Retinal pigment epithelial cell (primary cell): ENCODE measurements around the gene MTREX.

Experiments
- DNase-seq: peaks from one replicate; pipeline ENCODE4 v3.0.0-alpha.2; 2010; ENCODE audit warnings: low read depth
- H3K4me3 ChIP-seq: 2 replicates; pipeline ENCODE4 v1.5.1; 2011; ENCODE audit warnings: mild to moderate bottlenecking, low read length, control low read depth, moderate library complexity
- CTCF ChIP-seq: conservative IDR thresholded peaks from 2 replicates; pipeline ENCODE4 v1.5.1; 2011; ENCODE audit warnings: low read depth, low read length, control low read depth, inconsistent platforms

MTREX gene

GRCh38 chr5:55450050-55450765, 142.4 kb downstream of the MTREX start:
- TF ChIP-seq CTCF = no peak
- no peak overlapping the region for H3K4me3 ChIP-seq
- DNase-seq = no peak

- H3K4me3 ChIP-seq = no peak overlapping the region
- no peak for TF ChIP-seq CTCF
- DNase-seq = no peak
Measured at GRCh38 chr5:55451976-55452375, 144.2 kb downstream of the MTREX start.

- no peak for DNase-seq
- no peak for TF ChIP-seq CTCF
- H3K4me3 ChIP-seq = no peak overlapping the region
Measured at GRCh38 chr5:55453211-55453610, 145.4 kb downstream of the MTREX start.

GRCh38 chr5:55454282-55454681, 146.5 kb downstream of the MTREX start:
- no peak for DNase-seq
- TF ChIP-seq CTCF = no peak
- no peak overlapping the region for H3K4me3 ChIP-seq

- no peak for DNase-seq
- no peak overlapping the region for H3K4me3 ChIP-seq
- TF ChIP-seq CTCF = no peak
Measured at GRCh38 chr5:55456216-55456895, 148.6 kb downstream of the MTREX start.

GRCh38 chr5:55459572-55459971, 151.8 kb downstream of the MTREX start:
- TF ChIP-seq CTCF = no peak
- no peak for DNase-seq
- no peak overlapping the region for H3K4me3 ChIP-seq

GRCh38 chr5:55463613-55464012, 155.8 kb downstream of the MTREX start:
- no peak for TF ChIP-seq CTCF
- no peak overlapping the region for H3K4me3 ChIP-seq
- DNase-seq = no peak
